Fibroblast of skin of abdomen (primary cell): ENCODE results near the gene CHRM4.

ENCODE experiments used
- DNase-seq: peaks from one replicate; pipeline ENCODE4 v3.0.0-alpha.2; 2013

CHRM4 gene

DNA sequence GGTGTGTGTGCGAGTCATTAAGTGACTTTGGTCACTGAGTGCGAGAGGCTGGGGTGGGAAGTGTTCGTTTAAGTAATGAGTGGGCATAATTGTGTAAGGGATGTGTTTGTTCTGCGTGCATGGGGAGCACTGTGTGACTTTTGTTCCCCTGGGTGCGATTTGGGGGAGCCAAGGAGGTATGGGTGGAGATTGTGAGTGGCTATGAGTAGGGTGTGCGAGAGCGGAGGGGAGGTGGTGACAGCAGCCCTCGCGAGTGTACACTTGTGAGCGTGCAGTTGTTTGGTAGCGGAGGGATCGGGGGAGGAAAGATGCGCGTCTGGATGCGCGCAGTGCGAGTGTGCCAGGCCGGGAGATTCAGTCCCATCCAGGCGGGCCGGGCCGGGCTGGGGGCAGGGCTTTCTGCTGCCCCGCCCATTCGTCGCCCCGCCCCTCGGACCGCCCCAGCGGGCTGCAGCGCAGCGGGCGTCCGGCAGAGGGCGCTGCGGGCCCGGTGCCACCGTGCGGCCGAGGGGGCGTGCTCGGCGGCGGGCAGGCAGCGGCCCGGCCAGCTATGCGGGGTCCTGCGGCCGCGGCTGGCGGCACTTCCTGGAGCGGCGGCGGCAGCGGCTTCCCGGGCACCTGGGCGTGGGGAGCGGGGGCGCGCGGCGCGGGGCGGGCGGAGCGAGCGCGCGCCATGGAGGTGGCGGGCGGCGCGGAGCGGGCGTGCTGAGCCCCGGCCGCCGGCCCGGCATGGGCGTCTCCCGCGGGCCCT lies 44.5 kb downstream of the CHRM4 start, which contains the start of gene DGKZ:
Gene DGKZ (plus strand): TSS at position 578 of the 751 bp plus-strand sequence. CDS start 197 bp downstream, outside the sequence.
- peak; percentile 80 for DNase-seq

GRCh38 chr11:46345881-46346484 lies 45.6 kb downstream of the CHRM4 start:
- no peak for DNase-seq

DNA sequence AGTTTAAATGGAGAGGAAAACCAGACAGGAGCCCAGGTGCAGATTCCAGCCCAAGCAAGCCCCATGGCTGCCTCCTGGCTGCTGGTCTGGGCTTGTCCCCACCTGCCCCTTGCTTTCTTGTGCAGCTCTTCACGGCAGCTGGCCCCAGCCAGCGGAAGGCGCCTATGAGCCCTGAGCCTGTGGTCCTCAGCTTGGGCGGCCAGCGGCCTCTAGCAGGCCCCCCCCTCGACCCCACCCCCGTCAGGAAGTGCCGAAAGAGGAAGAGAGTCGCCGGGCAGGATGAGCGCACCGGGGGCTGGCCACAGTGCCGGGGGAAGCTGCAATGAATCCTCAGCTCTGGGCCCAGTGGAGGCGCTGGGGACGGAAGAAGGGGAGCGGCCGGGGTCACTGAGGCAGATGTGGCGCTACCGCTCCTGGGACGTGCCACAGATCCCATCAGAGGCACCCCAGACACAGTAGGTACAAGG lies 46.4 kb downstream of the CHRM4 start:
- no peak for DNase-seq

DNA sequence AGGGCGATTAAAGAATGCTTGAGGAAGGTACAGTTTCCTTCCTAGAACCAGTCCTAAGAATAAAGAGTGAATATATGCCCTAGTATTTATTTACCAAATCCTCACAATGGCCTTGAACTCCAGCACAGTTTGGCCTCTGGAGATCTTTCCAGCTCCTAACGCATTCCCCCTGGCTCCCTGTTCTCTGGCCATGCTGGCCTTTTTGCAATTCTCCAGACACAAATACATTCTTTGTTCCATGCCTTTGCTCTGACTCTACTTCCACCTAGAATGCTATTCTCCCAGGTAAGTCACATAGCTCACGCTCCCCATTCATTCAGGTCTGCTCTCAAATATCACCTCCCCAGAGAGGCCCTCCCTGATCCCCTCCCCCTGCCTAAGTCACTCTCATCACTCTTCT lies 48.1 kb downstream of the CHRM4 start:
- DNase-seq: no peak

- DNase-seq: no peak
These were observed 49.3 kb downstream of the CHRM4 start for GRCh38 chr11:46342239-46342638.

GRCh38 chr11:46341454-46341853 lies 50.1 kb downstream of the CHRM4 start:
- no peak for DNase-seq

DNA sequence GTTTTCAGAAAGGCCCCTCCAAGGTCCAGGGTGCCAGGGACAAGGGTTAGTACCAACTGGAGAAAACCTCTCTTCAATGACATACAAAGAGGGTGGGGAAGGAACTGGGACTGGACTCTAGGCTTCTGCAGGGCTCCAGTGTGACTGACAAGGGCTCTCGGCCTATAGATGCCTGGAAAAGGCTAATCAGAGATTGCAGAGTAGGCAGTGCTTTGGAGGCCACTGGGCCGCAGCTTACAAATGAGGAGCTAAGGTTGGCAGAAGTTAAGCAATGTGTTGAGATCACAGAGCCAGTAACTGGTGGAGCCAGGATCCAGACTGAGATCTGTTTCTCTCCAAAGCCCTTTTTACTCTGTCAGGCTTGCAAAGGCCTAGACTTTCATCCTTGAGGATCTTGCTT lies 51.8 kb downstream of the CHRM4 start:
- no peak for DNase-seq

- no peak for DNase-seq
These were observed 52.4 kb downstream of the CHRM4 start for GRCh38 chr11:46338988-46339666.

GRCh38 chr11:46338636-46338987 lies 53.0 kb downstream of the CHRM4 start:
- DNase-seq: no peak

DNA sequence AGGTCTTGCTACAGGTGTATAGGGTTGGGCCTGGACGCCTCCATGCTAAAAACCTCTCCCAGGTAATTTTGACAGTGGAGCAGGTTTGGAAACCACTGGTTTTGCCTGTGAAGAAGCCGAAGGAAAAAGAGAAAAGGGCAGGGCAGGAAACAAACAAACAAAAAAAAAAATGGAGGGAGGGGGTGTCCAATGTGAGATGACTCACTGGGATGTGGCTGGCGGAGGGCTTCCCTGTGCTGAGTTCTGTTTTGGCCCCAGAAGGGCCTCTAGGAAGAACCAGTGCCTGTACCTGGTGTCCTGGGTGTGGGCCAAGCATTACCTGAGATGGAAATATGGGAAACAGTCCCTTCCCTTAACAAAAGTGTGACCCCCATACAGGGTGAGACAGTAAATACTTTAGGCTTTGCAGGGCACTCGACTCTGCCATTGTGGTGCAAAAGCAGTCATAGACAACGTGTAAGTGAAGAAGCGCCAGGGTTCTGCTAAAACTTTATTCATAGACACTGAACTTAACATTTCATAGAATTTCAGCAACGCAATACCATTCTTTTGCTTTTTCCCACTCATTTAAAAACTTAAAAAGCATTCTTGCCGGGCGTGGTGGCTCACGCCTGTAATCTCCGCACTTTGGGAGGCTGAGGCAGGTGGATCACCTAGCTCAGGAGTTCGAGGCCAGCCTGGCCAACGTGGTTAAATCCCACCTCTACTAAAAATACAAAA lies 53.8 kb downstream of the CHRM4 start:
- DNase-seq: no peak

- no peak for DNase-seq
These were observed 54.9 kb downstream of the CHRM4 start for GRCh38 chr11:46336563-46337180.

- DNase-seq: no peak
These were observed 55.5 kb downstream of the CHRM4 start for GRCh38 chr11:46335890-46336562.

DNA sequence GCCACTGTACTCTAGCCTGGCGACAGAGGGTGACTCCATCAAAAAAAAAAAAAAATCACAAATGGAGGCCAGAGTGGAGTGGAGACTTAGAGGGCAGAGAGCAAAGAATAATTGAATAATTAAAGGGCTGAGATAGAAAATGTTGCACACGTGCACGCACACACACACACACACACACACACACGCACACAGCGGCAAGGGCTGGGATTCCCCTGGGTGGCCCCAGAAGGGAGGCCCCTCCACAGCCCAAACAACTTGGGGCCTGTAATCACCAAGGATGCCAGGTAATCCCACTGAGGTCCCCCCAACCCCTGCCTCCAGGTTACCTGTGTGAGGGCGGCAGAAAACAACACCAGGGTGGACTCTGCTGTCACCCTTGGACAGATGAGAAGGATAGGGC lies 56.3 kb downstream of the CHRM4 start:
- DNase-seq: no peak

DNA sequence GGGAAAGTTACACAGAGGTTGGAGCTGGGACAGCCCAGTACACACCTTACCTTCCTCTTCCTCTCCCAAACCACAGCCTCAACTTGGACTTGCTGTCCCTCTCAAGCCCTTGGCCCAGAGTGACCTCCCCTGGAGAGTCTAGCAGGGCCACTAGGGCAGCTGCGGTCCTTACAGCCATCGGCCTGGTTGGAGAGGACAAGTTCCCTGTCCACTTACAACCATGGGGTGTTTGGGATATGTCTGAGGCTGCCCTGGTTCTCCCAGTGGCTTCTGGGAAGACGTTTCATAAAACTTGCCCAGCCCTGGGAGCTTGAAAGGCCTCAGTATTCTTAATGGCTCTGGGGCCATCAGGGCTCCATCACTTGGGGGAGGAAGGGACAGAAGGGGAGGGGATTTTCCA lies 57.4 kb downstream of the CHRM4 start:
- DNase-seq: no peak
